Fibroblast of the aortic adventitia (primary cell): ENCODE results near the gene PIGZ. TPM values are rescaled to one million over a fixed set of nuclear protein-coding genes. Genes with fewer than 3 reads are reported as not detected.

Experiments
- DNase-seq: peaks from one replicate; pipeline ENCODE4 v3.0.0-alpha.2; 2010; ENCODE audit warnings: low read depth
- H3K4me3 ChIP-seq: 2 replicates; pipeline ENCODE4 v1.5.1; 2011; ENCODE audit warnings: low read depth, mild to moderate bottlenecking, control low read depth, low read length, moderate library complexity
- CTCF ChIP-seq: IDR thresholded peaks from 2 replicates; pipeline ENCODE4 v1.5.1; 2011; ENCODE audit warnings: mild to moderate bottlenecking, low read length, control low read depth, inconsistent platforms; ENCODE audit not compliant: insufficient read depth
- total RNA-seq: library from RNA; depleted of rRNA; stranded (reverse); fragments of >200 nt; gene quantifications from 2 replicates; pipeline ENCODE4 v1.2.3, GENCODE V29; 2012; ENCODE audit warnings: low replicate concordance

PIGZ gene
- total RNA-seq, 1 donor = 1.9 TPM

- H3K4me3 ChIP-seq = no peak overlapping the region
- no peak for DNase-seq
- no peak for TF ChIP-seq CTCF
These were observed 25.4 kb upstream of the PIGZ start for GRCh38 chr3:196994056-196994455.

GRCh38 chr3:196992461-196993065, 23.9 kb upstream of the PIGZ start:
- no peak overlapping the region for H3K4me3 ChIP-seq
- no peak for DNase-seq
- TF ChIP-seq CTCF = no peak

GRCh38 chr3:196991581-196992460, 23.2 kb upstream of the PIGZ start:
- DNase-seq = no peak
- no peak for TF ChIP-seq CTCF
- no peak overlapping the region for H3K4me3 ChIP-seq

GRCh38 chr3:196990601-196991007, 22.0 kb upstream of the PIGZ start:
- TF ChIP-seq CTCF = no peak
- no peak overlapping the region for H3K4me3 ChIP-seq
- DNase-seq = no peak

- H3K4me3 ChIP-seq = no peak overlapping the region
- TF ChIP-seq CTCF = no peak
- DNase-seq = no peak
These were observed 21.2 kb upstream of the PIGZ start for GRCh38 chr3:196989721-196990262.

GRCh38 chr3:196988241-196989029, 19.8 kb upstream of the PIGZ start:
- no peak for TF ChIP-seq CTCF
- no peak for DNase-seq
- no peak overlapping the region for H3K4me3 ChIP-seq
